GM12875 (cell line): ENCODE results near the gene TOR1AIP2.
"Not testable (repeated sequence)": the region's sequence is repeated elsewhere in the genome, so short reads cannot be mapped to it uniquely, and the experiment has no call there.

Experiments used
- H3K4me3 ChIP-seq: one replicate; pipeline ENCODE4 v1.5.1; 2011; ENCODE audit warnings: low read depth, low read length, control low read depth
- CTCF ChIP-seq: IDR thresholded peaks from 2 replicates; pipeline ENCODE4 v1.5.1; 2011; ENCODE audit warnings: low read depth, mild to moderate bottlenecking, control low read depth, inconsistent platforms, low read length, moderate library complexity, borderline replicate concordance; ENCODE audit not compliant: insufficient read depth

Gene TOR1AIP2

DNA sequence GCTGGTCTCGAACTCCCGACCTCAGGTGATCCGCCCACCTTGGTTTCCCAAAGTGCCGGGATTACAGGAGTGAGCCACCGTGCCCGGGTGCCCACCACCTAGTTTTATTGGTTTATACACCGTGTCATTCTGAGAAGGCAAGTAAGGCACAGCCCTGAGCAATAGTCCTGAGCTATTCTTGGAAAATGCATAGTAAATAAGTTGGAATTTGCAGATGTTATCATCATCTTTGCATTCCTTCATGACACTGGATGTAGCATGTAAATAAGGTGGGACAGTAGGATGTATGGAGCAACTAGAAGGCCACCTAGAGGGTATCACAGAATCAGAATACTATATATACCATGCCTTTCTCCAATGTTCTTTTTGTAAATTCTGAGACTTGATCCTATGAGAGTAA is 11.0 kb downstream of the TOR1AIP2 start:
- no peak for TF ChIP-seq CTCF
- H3K4me3 ChIP-seq: no peak overlapping the region

DNA sequence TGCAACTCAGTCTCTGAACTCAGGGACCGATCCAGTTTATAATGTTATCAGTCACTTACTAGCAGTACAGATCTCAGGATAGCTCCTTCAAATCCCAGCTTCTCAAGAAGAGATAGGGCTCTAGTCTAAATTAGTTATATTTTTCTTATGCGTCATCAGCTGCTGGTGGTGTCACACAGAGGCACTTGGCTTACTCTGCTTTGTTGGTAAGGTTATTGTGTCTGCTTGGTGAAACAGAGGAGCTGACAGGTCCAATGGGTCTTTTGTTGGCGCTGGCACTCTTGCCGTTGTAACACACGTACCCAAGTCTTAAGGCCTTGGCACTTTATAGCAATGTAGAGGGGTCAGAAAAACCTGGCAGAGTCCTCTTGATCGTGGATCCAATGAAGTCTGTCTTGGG is 12.2 kb downstream of the TOR1AIP2 start:
- no peak for TF ChIP-seq CTCF
- no peak overlapping the region for H3K4me3 ChIP-seq

DNA sequence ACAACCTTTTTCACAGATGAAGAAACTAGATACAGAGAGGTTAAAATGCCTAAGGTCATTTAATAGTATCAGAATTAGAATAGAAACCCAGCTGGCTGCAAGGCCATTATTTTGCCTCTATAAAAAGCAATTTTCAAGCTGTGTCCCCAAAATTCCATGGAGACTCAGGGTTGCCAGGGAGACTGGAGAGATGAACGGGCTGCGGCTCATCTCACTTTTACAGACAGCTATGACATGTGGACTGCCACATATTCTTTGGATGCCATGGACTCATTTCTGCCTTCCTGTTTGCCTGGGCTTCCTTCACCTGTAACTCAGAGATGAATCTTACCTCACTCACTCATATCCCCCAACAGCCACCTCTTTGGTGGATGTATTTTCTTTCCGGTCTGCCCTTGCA is 17.0 kb downstream of the TOR1AIP2 start:
- H3K4me3 ChIP-seq: no peak overlapping the region
- no peak for TF ChIP-seq CTCF

GRCh38 chr1:179857009-179857408 is 20.6 kb downstream of the TOR1AIP2 start:
- TF ChIP-seq CTCF: no peak
- no peak overlapping the region for H3K4me3 ChIP-seq

GRCh38 chr1:179856296-179856695 is 21.3 kb downstream of the TOR1AIP2 start:
- no peak for TF ChIP-seq CTCF
- H3K4me3 ChIP-seq: no peak overlapping the region

DNA sequence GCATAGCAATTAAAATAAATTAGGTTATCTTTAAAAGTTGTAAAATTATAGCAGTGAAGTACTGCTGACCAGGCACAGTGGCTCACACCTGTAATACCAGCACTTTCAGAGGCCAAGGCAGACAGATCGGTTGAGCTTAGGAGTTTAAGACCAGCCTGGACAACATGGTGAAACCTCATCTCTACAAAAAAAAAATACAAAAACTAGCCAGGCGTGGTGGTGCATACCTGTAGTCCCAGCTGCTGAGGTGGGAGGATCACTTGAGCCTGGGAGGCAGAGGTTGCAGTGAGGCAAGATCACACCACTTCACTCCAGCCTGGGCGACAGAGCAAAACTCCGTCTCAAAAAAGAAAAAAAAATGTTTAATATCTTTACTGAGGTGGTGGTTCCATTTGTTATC is 21.8 kb downstream of the TOR1AIP2 start:
- H3K4me3 ChIP-seq: not testable (repeated sequence)

GRCh38 chr1:179853102-179853501 is 24.5 kb downstream of the TOR1AIP2 start:
- no peak for TF ChIP-seq CTCF
- no peak overlapping the region for H3K4me3 ChIP-seq

DNA sequence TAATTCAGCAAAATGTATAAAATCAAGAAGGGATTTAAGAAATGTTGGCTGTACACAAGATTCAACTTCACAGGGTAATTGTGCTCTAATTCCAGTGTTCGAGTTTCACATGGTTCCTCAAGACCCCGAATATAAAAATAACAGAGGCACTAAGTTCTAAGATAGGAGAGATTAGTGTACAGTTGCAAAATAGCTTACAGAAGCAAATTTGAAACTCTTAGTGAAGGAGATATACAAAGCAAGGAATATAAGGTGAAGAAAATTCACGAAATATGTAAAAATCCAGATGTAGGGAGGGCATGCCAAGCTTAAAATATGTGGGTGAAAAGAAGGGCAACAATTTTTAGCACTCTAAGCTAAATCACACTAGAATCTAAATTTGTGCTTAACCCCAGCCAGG is 29.4 kb downstream of the TOR1AIP2 start:
- no peak overlapping the region for H3K4me3 ChIP-seq
- TF ChIP-seq CTCF: no peak
